Left ventricle myocardium superior (tissue), 1 donor: ENCODE measurements around the gene BCO1. TPM values are rescaled to one million over a fixed set of nuclear protein-coding genes. Genes with fewer than 3 reads are reported as not detected.

Source experiments
- ATAC-seq: fragments of 200-7000 bp; cut with Tn5 transposase; one replicate; pipeline ENCODE4 v1.9.1; 2020; ENCODE audit warnings: mild to moderate bottlenecking, moderate library complexity
- DNase-seq: peaks from one replicate; pipeline ENCODE4 v3.0.0-alpha.2; 2020
- intact Hi-C: fragments of 100-400 bp; cut with micrococcal nuclease; formaldehyde crosslinking; loops from one replicate; pipeline ENCODE4 v1.11.0; 2022
- total RNA-seq: library from RNA; stranded (reverse); fragmentation: NEBNext Ultra II Directional; extraction: Animal tissue kit (Norgen Biotek cat#: 25700); gene quantifications from one replicate; pipeline ENCODE4 v1.2.1, GENCODE V29; 2021
- donor health status: DM: no; HTN: yes; CAD: no; lungs with severe emphysema.

BCO1 gene
- total RNA-seq, 1 donor from 2014 or later: not detected

- intact Hi-C loops: no loop called here
- ATAC-seq: no peak
Observed at GRCh38 chr16:81310045-81310644, 71.7 kb downstream of the BCO1 start.

GRCh38 chr16:81311762-81312161 is 73.3 kb downstream of the BCO1 start:
- no peak for ATAC-seq
- DNase-seq: no peak
- intact Hi-C loops: no loop called here

More at GRCh38 chr16:81310045-81310644, 71.7 kb downstream of the BCO1 start:
- DNase-seq: no peak

DNA sequence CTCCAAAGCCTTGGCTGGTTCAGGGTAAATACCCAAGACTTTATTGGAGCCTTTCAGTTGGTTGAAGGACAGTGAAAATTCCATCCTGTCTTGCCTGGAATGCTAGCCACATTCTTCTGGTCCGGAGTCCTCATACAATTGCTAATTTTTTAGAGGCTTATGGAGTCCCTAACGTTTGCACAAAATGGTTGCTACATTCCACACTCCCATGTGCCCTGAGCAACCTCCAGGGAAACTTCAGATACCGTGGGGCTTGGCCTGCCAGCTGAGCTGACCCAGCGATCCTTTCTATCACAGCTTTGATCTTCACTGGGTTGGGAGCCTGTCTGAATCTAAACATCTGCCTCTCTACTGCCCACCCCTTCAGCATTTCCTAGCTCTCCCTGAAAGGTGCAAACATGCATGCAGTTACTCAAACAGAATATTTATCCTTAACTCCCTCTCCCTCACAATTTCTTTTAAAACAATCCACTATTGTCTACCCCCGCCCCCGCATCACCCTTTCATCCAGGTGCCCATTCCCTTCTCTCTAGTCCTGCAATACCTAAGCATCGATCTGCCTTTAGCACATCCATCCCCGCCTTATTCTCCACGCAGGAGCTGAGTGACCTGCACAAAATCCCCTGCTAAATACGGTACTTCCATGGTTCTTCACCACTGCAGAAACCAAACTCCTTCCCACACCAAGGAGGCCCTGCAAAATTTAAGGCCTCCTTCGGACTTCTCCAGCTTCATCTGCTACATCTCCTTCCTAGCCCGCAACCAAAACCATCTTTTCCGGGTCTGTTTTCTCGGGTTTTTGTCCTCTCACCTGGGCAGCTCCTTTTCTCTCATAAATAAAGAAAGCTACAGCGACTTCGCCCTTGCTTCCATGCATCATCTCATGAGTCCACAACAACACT is 75.5 kb downstream of the BCO1 start:
- DNase-seq: no peak
- no peak for ATAC-seq
- intact Hi-C loops: no loop called here

DNA sequence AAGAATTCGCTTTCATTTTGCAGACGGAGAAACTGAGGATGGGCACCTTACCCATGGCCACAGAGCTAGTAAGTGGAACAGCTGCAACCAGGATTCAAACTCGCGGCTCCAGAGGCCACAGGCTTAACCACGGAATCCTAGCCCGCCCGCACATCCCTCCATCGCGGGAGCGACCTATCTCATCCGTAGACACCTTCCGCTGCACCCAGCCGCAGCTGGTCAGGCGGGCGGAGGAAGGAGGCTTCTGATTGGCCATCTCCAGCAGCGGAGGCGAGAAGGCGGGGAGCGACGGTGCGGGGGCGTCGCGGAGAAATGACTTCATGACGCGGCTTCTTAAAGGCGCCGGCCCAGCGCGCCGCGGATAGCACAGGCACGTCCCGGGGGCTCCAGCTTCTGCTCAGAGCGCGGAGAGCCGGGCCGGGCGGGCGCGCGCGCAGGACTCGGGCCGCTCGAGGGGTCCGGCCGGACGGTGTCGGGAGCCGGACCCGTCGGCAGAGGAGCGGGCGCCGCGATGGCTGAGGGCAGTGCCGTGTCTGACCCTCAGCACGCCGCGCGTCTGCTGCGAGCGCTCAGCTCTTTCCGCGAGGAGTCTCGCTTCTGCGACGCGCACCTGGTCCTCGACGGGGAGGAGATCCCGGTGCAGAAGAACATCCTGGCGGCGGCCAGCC is 76.2 kb downstream of the BCO1 start, which contains the start of gene GAN:
TSS of gene GAN (plus strand) at position 360 of the 668 bp plus-strand sequence. CDS start at position 512, 152 bp downstream.
- intact Hi-C loops: no loop called here
- ATAC-seq: peak; percentile 96
- peak; percentile 96 for DNase-seq

DNA sequence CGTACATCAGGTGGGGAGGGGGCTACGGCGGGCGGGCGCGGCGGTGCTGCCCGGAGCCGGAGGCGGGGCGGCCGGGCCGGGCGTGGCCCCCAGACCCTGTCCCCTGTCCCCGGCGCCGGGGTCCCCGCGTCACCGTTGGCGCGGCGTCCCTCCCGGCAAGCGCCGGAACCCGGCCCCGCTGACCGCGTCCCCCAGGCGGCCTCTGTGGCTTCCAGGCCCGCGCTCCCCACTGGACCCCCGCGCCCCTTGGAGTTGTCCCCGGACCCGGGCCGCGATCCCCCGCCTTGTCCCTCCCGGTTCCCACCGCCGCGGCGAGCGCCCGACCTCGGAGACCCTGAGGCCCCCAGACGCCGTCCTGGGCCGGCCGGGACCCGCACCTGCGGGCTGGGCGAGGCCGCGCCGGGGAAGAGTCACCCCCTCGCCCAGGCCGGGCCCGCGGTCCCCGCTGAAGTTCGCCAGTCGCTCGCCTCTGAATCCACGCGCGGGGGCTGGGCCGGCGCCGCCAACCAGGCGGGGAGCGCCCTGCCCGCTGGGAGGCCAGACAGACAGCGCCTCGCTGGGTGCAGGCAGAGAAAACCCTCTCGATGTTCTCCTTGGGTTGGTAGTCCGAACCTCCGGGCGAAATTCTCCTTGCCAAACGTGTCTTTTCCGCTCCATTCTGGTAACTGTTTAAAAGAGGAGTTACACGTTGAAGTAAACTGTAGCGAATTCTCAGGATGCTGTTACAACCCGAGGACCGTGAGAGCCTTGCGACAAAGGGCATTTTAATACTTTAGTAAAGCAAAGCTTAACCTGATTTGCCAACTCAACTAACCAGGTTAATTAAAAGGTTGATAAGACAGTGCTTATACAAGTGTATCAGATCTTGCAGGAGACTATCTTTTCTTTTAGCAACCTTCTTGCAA is 77.0 kb downstream of the BCO1 start:
- intact Hi-C loops: no loop called here

GRCh38 chr16:81316176-81316496 is 77.6 kb downstream of the BCO1 start:
- ATAC-seq (no peak), DNase-seq (no peak)
- intact Hi-C loops: no loop called here

More for the DNA sequence above, 77.0 kb downstream of the BCO1 start:
- DNase-seq: peak; percentile 76
- peak; percentile 74 for ATAC-seq

GRCh38 chr16:81318711-81319110 is 80.2 kb downstream of the BCO1 start:
- no peak for ATAC-seq
- no peak for DNase-seq
- intact Hi-C loops: no loop called here

DNA sequence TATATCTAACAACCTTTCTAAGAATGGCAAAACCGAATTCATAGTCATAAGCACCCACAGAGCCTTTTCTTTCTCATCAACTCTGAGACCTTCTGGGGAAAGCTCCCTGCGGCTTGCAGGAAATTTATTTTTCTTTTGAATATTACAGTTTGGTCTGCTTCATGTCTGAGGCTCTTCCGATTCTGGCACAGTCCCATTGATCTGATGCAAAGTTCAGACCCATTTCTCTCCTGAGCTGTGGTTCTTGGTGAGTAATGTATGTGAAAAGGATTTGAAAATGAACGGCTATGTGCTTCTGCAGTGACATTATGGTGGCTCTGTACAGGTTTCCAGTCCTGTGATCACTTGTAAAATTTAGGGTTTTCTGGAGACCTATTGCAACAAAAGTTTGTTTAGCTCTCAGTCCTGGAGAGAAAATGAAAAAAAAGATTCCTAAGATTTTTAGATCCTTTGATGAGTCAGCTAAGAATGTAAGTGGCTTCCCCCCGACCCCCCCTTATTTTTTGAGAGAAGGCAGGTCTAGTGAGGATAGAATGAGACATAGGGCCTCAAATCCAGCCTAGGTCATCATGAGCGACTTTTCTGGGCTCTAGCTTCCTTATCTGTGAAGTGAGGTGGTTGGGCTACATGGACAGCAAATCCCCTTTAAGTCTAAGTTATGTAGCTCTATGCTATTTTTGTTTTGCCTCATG is 80.9 kb downstream of the BCO1 start:
- peak; percentile 5 for ATAC-seq
- intact Hi-C loops: no loop called here
- no peak for DNase-seq

- intact Hi-C loops: no loop called here
- ATAC-seq: no peak
Observed at GRCh38 chr16:81321039-81321438, 82.5 kb downstream of the BCO1 start.

DNA sequence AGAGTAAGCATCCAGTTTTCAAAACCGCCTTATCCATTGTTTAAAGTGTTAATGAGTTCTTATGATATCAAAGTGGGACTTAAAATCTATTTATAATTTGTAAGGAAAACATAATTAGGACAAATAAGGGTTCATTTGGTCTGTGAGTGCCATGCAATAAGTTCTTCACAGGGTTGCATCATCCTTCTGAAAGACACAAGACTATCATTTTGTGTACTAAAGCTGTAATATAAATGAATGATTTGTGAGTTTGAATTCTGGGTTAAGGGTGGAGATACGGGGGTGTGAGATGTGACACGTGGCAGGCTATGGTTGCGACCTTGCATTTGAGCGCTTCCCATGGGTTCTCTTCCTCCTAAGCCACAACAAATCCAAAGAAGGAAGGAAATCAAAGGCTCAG is 83.0 kb downstream of the BCO1 start:
- ATAC-seq: no peak
- intact Hi-C loops: no loop called here
- DNase-seq: no peak

More at GRCh38 chr16:81321039-81321438, 82.5 kb downstream of the BCO1 start:
- no peak for DNase-seq

- intact Hi-C loops: no loop called here
- ATAC-seq (no peak), DNase-seq (no peak)
Observed at GRCh38 chr16:81324808-81325207, 86.3 kb downstream of the BCO1 start.

DNA sequence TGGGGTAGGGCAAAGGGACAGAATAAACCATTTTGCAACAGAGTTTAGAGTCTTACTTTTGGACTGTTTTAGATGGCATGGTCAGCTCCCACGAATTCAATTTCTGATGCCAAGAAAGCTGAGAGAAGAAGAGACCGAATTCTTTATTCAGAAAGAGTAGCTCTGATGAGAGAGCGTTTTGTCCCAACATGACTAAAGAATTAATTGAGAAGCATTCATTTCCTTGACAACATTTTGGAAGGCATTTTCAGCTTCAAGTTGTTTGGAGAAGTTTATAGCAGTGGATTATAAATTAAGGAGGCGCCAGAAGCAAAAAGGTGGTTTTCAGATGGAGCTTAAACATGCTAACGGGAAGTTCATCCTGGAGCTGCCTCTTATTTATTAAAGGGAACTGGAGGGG is 88.5 kb downstream of the BCO1 start:
- DNase-seq: no peak
- intact Hi-C loops: no loop called here
- no peak for ATAC-seq

- intact Hi-C loops: no loop called here
- ATAC-seq (no peak), DNase-seq (no peak)
Observed at GRCh38 chr16:81327447-81328196, 89.1 kb downstream of the BCO1 start.

DNA sequence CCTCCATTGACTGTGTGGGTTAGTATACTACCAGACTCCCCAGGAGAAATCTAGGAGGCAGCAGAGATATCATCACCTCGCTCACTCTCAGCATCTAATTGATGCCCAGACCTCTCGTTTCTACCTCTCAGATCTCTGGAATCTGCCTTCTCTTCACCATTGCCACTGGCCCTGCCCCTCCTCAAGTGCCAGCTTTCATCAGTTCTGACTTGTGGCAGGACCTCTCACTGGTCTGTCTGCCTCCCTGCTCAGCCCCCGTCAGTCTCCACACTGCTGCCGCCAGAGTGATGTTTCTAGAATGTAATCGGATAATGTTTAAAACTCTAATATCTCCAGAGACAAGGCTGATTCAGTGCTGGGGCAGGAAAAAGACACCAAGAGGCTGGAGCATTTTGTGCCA is 91.5 kb downstream of the BCO1 start:
- intact Hi-C loops: no loop called here
- DNase-seq (no peak), ATAC-seq (peak; percentile 70)

DNA sequence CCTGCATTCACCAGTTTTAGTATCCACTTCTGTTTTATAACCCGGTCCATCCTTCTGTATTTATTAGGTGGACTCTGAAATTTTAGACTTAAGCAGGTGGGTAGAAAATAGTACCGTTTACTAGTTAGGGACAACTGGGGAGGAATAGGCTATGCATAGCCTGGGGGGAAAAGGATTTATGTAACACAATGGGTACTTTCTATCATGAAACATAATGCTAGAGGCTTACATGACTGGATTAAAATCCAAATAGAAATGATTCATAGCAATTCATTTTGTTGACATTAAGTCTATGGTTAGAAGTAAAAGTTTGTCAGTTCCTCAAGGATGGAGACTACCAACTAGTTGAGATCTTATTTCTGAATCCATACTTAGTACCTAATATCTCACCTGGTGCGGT is 94.9 kb downstream of the BCO1 start:
- DNase-seq (no peak), ATAC-seq (no peak)
- intact Hi-C loops: no loop called here

DNA sequence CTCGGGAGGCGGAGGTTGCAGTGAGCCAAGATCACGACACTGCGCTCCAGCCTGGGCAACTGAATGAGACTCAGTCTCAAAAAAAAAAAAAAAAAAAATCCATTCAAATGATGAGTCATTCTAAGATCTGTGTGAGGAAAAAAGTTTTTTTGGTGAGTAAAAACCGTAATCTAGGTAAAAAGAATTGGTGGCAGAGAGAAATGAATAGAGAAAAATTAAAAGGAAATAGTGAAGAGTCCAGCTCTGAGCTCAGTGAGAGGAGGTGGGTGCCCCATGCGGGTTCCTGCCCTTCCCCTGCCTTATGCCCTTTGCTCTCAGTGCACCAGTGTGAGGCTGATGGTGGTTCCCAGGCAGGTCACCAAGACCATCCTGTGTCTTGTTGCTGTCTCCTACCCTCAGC is 97.2 kb downstream of the BCO1 start:
- no peak for DNase-seq
- no peak for ATAC-seq
- intact Hi-C loops: no loop called here

- intact Hi-C loops: no loop called here
- DNase-seq: no peak
- ATAC-seq: no peak
Observed at GRCh38 chr16:81337097-81337496, 98.6 kb downstream of the BCO1 start.
